Gastrocnemius medialis (tissue), 4 donors: ENCODE measurements around the gene ATP11A.

ENCODE experiments used
- POLR2A ChIP-seq, 2 donors: fragments of 450-650 bp; IDR thresholded peaks; one replicate each; pipeline ENCODE4 v1.6.1; 2017; ENCODE audit warnings: antibody characterized with exemption in 2 of 2, mild to moderate bottlenecking in 2 of 2, moderate library complexity in 2 of 2
- TF ChIP-seq, protein P1 (sequence below), 5 experiments: fragments of 450-650 bp in 3 of 5; fragments of 200-600 bp in 2 of 5; sonication (generic) in 2 of 5; IDR thresholded peaks in 4 of 5; conservative IDR thresholded peaks in 1 of 5; 1 replicate in 4 of 5; 2 replicates in 1 of 5; pipeline ENCODE4 v1.5.1; 2016 to 2019; ENCODE audit warnings: antibody characterized with exemption in 5 of 5, mild to moderate bottlenecking in 3 of 5, moderate library complexity in 3 of 5

DNA sequence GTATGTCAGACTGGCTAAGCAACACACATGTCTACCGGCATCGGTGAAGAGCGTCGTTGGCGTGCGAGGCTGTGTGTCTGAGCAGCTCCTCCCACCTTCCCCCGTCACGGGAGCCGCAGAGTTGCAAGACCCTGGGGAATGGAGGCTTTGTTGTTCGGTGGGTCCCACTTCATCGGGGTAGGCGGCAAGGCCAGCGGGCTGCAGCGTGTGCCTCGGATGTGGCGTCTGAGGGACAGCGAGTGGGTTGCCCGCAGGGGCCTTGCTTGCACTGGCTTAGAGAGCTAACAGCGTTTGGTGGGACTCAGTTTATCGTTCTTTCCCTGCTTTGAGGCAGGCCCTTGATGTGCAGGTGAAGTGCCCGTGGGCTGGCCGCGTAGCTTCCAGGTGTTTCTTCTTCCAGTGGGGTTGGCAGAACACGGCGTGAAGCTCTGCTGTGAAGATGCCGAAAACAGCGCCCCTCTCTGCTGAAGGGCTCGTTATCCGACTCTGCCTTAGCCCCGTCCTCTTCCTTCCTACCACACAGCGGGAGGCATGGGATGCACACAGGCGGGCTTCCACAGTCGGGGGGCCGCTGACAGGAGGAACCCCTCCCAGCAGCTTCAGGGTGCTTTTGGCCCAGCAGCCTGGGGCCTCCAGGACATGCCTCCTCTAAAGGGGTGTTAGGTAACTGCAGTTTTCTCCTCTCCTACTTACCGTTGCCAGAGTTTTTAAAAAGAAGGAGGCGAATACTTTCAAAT lies 85.2 kb downstream of the ATP11A start:
- TF ChIP-seq, protein P1, sequence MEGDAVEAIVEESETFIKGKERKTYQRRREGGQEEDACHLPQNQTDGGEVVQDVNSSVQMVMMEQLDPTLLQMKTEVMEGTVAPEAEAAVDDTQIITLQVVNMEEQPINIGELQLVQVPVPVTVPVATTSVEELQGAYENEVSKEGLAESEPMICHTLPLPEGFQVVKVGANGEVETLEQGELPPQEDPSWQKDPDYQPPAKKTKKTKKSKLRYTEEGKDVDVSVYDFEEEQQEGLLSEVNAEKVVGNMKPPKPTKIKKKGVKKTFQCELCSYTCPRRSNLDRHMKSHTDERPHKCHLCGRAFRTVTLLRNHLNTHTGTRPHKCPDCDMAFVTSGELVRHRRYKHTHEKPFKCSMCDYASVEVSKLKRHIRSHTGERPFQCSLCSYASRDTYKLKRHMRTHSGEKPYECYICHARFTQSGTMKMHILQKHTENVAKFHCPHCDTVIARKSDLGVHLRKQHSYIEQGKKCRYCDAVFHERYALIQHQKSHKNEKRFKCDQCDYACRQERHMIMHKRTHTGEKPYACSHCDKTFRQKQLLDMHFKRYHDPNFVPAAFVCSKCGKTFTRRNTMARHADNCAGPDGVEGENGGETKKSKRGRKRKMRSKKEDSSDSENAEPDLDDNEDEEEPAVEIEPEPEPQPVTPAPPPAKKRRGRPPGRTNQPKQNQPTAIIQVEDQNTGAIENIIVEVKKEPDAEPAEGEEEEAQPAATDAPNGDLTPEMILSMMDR (IDR thresholded peaks at IDR 0.05 in 4 of 5, conservative IDR thresholded peaks at IDR 0.05 in 1 of 5) = no peak
- TF ChIP-seq POLR2A (IDR thresholded peaks at IDR 0.05) = no peak
